ENCODE results near the gene CTNNA3.

CTNNA3 gene

DNA sequence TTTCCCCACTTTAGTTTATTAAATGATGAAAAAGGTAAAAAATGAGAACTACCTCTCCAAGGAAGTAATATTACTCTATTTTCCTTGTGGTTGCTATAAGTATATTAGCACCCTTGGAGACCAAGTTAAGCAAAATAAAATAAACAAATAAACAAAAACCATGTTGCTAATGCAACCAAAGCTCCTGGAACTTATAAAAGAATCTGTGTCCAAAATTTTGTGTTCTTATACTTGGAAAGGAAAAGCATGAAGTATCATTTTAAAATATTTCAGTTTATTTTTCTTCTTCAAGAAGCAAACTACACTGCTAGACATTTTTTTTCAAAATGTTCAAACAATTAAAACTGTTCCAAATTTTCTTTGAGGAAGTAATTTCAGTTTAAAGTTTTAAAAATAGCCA is 1212.0 kb downstream of the CTNNA3 start:
- H3K4me1 ChIP-seq (ENCODE audit: control insufficient read depth in 1 of 2, insufficient read depth in 1 of 2, low read depth in 1 of 2, low read length in 1 of 2), result no peaks in the 10 kb centered on the region
- no peak overlapping the region for H3K4me3 ChIP-seq (ENCODE audit: low read depth in 1 of 2, low read length in 1 of 2)
- TF ChIP-seq, protein P1, sequence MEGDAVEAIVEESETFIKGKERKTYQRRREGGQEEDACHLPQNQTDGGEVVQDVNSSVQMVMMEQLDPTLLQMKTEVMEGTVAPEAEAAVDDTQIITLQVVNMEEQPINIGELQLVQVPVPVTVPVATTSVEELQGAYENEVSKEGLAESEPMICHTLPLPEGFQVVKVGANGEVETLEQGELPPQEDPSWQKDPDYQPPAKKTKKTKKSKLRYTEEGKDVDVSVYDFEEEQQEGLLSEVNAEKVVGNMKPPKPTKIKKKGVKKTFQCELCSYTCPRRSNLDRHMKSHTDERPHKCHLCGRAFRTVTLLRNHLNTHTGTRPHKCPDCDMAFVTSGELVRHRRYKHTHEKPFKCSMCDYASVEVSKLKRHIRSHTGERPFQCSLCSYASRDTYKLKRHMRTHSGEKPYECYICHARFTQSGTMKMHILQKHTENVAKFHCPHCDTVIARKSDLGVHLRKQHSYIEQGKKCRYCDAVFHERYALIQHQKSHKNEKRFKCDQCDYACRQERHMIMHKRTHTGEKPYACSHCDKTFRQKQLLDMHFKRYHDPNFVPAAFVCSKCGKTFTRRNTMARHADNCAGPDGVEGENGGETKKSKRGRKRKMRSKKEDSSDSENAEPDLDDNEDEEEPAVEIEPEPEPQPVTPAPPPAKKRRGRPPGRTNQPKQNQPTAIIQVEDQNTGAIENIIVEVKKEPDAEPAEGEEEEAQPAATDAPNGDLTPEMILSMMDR (IDR thresholded peaks at IDR 0.05), result no peak
- no peaks in the 10 kb centered on the region for H3K9me3 ChIP-seq
- no peak overlapping the region for H3K27ac ChIP-seq
- H3K27me3 ChIP-seq, result no peaks in the 10 kb centered on the region
- H3K36me3 ChIP-seq, result no peaks in the 10 kb centered on the region

DNA sequence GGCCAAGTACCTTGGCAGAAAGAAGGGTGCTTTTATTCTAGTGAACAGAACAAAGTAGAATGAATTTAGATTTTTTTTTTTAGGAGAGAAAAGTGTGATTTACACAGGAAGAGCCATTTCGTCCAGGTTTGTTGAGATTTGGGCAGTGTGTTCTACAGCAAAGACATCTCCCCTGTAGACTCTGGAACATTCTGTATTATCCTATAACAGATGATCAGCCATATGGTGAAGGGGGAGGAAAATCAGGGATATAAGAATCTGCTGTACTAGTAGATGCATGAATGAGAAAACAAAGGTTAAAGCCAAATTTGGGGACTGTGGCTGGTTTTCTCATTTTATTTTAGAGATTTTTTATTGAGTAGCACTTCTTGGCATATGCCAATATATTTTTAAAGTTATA is 1223.8 kb downstream of the CTNNA3 start:
- Histone ChIP-seq H3K4me1 (ENCODE audit: control insufficient read depth in 1 of 2, insufficient read depth in 1 of 2, low read depth in 1 of 2, low read length in 1 of 2) (no peaks in the 10 kb centered on the region), H3K27me3 (no peaks in the 10 kb centered on the region), H3K36me3 (no peaks in the 10 kb centered on the region), H3K4me3 (ENCODE audit: low read depth in 1 of 2, low read length in 1 of 2) (no peak overlapping the region), H3K27ac (no peak overlapping the region), H3K9me3 (no peaks in the 10 kb centered on the region)
- TF ChIP-seq, protein P1 (IDR thresholded peaks at IDR 0.05), result no peak

DNA sequence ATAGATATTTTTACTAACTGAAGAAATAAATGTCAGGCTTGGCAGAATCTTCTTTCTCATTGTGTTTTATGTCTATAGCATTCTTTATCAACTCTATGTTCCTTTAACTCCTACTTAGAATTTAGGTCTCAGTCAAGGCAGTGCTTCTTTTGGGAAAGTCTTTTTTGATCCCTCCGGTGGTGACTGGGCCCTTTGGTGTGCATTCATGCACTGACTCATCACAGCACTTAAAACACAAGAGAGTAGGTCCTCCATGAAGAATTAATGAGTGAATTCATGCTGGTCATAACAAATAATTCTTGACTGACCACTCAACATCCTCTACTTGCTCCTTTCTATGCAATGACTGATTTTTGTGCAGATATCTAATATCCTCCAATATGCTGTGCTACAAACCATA is 1229.0 kb downstream of the CTNNA3 start:
- TF ChIP-seq, protein P1 (IDR thresholded peaks at IDR 0.05), result no peak
- Histone ChIP-seq H3K4me3 (ENCODE audit: low read depth in 1 of 2, low read length in 1 of 2) (no peak overlapping the region), H3K9me3 (no peaks in the 10 kb centered on the region), H3K27me3 (no peaks in the 10 kb centered on the region), H3K27ac (no peak overlapping the region), H3K36me3 (no peaks in the 10 kb centered on the region), H3K4me1 (ENCODE audit: control insufficient read depth in 1 of 2, insufficient read depth in 1 of 2, low read depth in 1 of 2, low read length in 1 of 2) (no peaks in the 10 kb centered on the region)

DNA sequence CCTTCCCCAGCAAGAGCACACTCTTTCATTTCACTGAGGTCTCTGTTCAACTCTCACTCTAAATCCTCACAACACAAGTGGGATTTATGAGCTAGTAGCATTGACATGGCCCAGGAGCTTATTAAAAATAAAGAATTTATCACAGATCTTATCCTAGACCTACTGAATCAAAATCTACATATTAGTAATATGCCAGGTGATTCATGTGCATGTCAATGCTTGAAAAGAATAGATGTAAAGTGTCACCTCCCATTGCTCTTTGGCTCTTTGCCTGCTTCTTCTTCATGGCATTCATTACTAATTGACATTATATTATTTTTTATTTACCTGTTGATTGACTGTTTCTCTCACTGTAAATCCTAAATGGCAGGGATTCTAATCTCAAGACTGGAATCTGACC is 1229.4 kb downstream of the CTNNA3 start:
- Histone ChIP-seq H3K4me1 (ENCODE audit: control insufficient read depth in 1 of 2, insufficient read depth in 1 of 2, low read depth in 1 of 2, low read length in 1 of 2) (no peaks in the 10 kb centered on the region), H3K27me3 (no peaks in the 10 kb centered on the region), H3K36me3 (no peaks in the 10 kb centered on the region), H3K9me3 (no peaks in the 10 kb centered on the region), H3K27ac (no peak overlapping the region), H3K4me3 (ENCODE audit: low read depth in 1 of 2, low read length in 1 of 2) (no peak overlapping the region)
- TF ChIP-seq, protein P1 (IDR thresholded peaks at IDR 0.05), result no peak

DNA sequence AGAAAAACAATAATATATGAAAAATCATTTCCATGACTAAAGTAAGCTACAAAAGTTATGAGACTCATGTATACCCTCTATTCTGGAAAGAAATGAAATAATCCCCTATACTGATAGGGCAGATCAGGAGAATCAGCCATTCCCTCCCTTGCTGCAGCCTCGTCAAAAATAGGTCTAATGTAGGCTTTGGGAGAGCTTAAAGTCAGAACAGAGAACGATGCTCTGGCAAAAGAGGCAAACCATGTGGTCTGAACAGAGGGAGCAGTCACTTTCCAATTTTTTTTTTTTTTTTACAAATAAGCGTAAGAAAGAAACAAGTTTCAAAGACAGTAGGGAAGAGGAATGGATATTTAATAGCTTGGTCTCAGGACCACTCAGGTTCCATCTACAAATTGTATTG is 1232.4 kb downstream of the CTNNA3 start:
- no peaks in the 10 kb centered on the region for H3K4me1 ChIP-seq (ENCODE audit: control insufficient read depth in 1 of 2, insufficient read depth in 1 of 2, low read depth in 1 of 2, low read length in 1 of 2)
- H3K27me3 ChIP-seq, result no peaks in the 10 kb centered on the region
- H3K4me3 ChIP-seq (ENCODE audit: low read depth in 1 of 2, low read length in 1 of 2), result no peak overlapping the region
- TF ChIP-seq, protein P1 (IDR thresholded peaks at IDR 0.05), result no peak
- H3K27ac ChIP-seq, result no peak overlapping the region
- no peaks in the 10 kb centered on the region for H3K9me3 ChIP-seq
- no peaks in the 10 kb centered on the region for H3K36me3 ChIP-seq

DNA sequence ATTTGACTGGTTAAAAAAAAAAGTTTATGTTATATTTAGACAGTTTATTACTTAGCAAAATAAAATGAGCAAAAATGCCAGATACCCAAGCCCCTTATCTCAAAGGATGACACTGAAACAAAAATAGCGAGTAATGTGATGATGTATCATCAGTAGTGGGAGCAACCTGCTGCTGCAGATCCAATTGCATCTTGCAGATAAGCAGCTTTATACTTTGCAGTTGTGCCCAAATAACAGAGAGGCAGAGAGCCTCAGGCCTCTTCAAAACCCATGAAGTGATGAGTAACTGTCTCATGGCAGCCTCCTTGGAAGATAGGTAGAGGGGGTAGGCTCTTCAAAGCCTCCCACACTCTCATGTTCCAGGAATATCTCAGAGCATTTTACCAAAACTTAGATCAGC is 1238.4 kb downstream of the CTNNA3 start:
- H3K27me3 ChIP-seq, result no peaks in the 10 kb centered on the region
- H3K9me3 ChIP-seq, result no peaks in the 10 kb centered on the region
- TF ChIP-seq, protein P1 (IDR thresholded peaks at IDR 0.05), result no peak
- no peaks in the 10 kb centered on the region for H3K36me3 ChIP-seq
- H3K27ac ChIP-seq, result no peak overlapping the region
- H3K4me1 ChIP-seq (ENCODE audit: control insufficient read depth in 1 of 2, insufficient read depth in 1 of 2, low read depth in 1 of 2, low read length in 1 of 2), result no peaks in the 10 kb centered on the region
- H3K4me3 ChIP-seq (ENCODE audit: low read depth in 1 of 2, low read length in 1 of 2), result no peak overlapping the region
